ENCODE measurements around the gene CTCFL.

The CTCFL gene

DNA sequence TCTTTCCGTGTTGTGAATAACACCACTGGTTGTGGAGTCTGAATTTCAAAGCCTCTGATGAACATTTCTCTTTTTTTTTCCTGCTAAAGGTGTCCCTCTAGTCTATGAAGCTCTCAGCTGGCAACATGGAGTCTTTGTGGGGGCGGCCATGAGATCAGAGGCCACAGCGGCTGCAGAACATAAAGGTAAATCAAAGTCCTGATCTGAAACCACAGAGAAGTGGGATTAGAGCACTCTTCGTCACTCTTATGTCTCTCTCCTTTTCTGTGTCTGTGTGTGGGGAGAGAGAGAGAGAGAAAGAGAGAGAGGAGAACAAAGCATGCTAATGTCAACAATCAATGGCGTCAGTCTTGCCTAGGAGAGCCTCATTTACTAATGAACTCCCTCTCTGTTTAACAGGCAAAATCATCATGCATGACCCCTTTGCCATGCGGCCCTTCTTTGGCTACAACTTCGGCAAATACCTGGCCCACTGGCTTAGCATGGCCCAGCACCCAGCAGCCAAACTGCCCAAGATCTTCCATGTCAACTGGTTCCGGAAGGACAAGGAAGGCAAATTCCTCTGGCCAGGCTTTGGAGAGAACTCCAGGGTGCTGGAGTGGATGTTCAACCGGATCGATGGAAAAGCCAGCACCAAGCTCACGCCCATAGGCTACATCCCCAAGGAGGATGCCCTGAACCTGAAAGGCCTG, 40.2 kb upstream of the CTCFL start:
- Histone ChIP-seq H3K36me3 (replicated peaks in 1 of 2; ENCODE audit: control insufficient read depth in 2 of 2, insufficient read depth in 2 of 2, low read length in 2 of 2) (no peaks in the 10 kb centered on the region), H2BK120ac (ENCODE audit: low read depth, low read length) (no peak overlapping the region), H2AFZ (ENCODE audit: low read length) (no peak overlapping the region), H3K27me3 (ENCODE audit: control insufficient read depth in 3 of 3, insufficient read depth in 3 of 3, low read depth in 1 of 3, low read length in 3 of 3) (peaks cover 0 to 46% (median 0%) of the 10 kb centered on the region in 3 experiments), H4K8ac (ENCODE audit: low read depth, low read length) (no peak overlapping the region), H3K4me1 (ENCODE audit: control insufficient read depth in 2 of 2, insufficient read depth in 1 of 2, low read depth in 1 of 2, low read length in 2 of 2) (no peaks in the 10 kb centered on the region), H2AK5ac (ENCODE audit: low read depth, low read length) (no peak overlapping the region), H3K23ac (ENCODE audit: low read depth, low read length, poor library complexity) (no peak overlapping the region), H3K27ac (replicated peaks; ENCODE audit: low read length) (no peak overlapping the region), H3K4me2 (ENCODE audit: insufficient read depth, low read length, poor library complexity, severe bottlenecking) (no peak overlapping the region), H3K9ac (ENCODE audit: low read depth, low read length, poor library complexity) (no peak overlapping the region), H3K14ac (ENCODE audit: low read length) (no peak overlapping the region), H3K18ac (ENCODE audit: low read length) (no peak overlapping the region), H2BK12ac (ENCODE audit: low read length) (no peak overlapping the region), H3K79me1 (ENCODE audit: low read depth, low read length) (peaks cover 1% of the 10 kb centered on the region), H3K9me3 (replicated peaks in 1 of 2; ENCODE audit: control insufficient read depth in 2 of 2, insufficient read depth in 1 of 2, low read depth in 1 of 2, low read length in 2 of 2) (no peaks in the 10 kb centered on the region), H2BK15ac (ENCODE audit: low read length) (no peak overlapping the region), H3K4me3 (ENCODE audit: low read length in 2 of 2) (no peak overlapping the region), H3K4ac (ENCODE audit: low read length) (no peak overlapping the region), H2BK5ac (ENCODE audit: low read length) (no peak overlapping the region), H4K91ac (ENCODE audit: low read depth, low read length, poor library complexity) (no peak overlapping the region)
- WGBS, 2 donors (ENCODE audit: extremely low coverage in 2 of 2, insufficient read length in 2 of 2, insufficient replicate concordance in 1 of 2): no CpG with 5 or more reads among the region's 11 CpGs
- no peak for DNase-seq (ENCODE audit: low spot score)

DNA sequence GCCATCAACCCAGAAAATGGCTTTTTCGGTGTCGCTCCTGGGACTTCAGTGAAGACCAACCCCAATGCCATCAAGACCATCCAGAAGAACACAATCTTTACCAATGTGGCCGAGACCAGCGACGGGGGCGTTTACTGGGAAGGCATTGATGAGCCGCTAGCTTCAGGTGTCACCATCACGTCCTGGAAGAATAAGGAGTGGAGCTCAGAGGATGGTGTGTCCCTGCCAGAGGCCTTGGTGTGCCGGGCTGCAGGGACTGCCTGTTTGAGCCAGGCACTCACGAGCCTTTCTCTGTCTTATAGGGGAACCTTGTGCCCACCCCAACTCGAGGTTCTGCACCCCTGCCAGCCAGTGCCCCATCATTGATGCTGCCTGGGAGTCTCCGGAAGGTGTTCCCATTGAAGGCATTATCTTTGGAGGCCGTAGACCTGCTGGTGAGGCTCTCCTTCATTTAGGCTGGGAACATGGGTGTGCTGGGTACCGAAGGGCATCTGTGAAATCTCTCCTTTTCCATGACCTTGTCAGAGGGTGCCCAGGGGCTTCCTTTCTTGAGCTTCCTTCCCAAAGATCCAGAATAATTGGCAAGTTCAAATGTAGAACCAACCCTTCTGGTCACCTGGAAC, 39.4 kb upstream of the CTCFL start:
- H3K36me3 ChIP-seq (replicated peaks in 1 of 2; ENCODE audit: control insufficient read depth in 2 of 2, insufficient read depth in 2 of 2, low read length in 2 of 2): no peaks in the 10 kb centered on the region
- peaks cover 1% of the 10 kb centered on the region for H3K79me1 ChIP-seq (ENCODE audit: low read depth, low read length)
- H2BK5ac ChIP-seq (ENCODE audit: low read length): no peak overlapping the region
- H3K4me1 ChIP-seq (ENCODE audit: control insufficient read depth in 2 of 2, insufficient read depth in 1 of 2, low read depth in 1 of 2, low read length in 2 of 2): no peaks in the 10 kb centered on the region
- no peak overlapping the region for H4K8ac ChIP-seq (ENCODE audit: low read depth, low read length)
- peak overlapping the region; percentile 18 for H3K18ac ChIP-seq (ENCODE audit: low read length)
- WGBS, 2 donors (ENCODE audit: extremely low coverage in 2 of 2, insufficient read length in 2 of 2, insufficient replicate concordance in 1 of 2): no CpG with 5 or more reads among the region's 14 CpGs
- DNase-seq (ENCODE audit: low spot score): no peak
- H2BK120ac ChIP-seq (ENCODE audit: low read depth, low read length): no peak overlapping the region
- no peak overlapping the region for H3K4ac ChIP-seq (ENCODE audit: low read length)
- no peak overlapping the region for H2BK15ac ChIP-seq (ENCODE audit: low read length)
- no peak overlapping the region for H3K27ac ChIP-seq (replicated peaks; ENCODE audit: low read length)
- no peaks in the 10 kb centered on the region for H3K9me3 ChIP-seq (replicated peaks in 1 of 2; ENCODE audit: control insufficient read depth in 2 of 2, insufficient read depth in 1 of 2, low read depth in 1 of 2, low read length in 2 of 2)
- no peak overlapping the region for H3K4me3 ChIP-seq (ENCODE audit: low read length in 2 of 2)
- H2AFZ ChIP-seq (ENCODE audit: low read length): no peak overlapping the region
- no peak overlapping the region for H2AK5ac ChIP-seq (ENCODE audit: low read depth, low read length)
- no peak overlapping the region for H2BK12ac ChIP-seq (ENCODE audit: low read length)
- H3K14ac ChIP-seq (ENCODE audit: low read length): no peak overlapping the region
- peak overlapping the region; percentile 38 for H3K23ac ChIP-seq (ENCODE audit: low read depth, low read length, poor library complexity)
- H4K91ac ChIP-seq (ENCODE audit: low read depth, low read length, poor library complexity): no peak overlapping the region
- peaks cover 0 to 39% (median 0%) of the 10 kb centered on the region in 3 experiments for H3K27me3 ChIP-seq (ENCODE audit: control insufficient read depth in 3 of 3, insufficient read depth in 3 of 3, low read depth in 1 of 3, low read length in 3 of 3)
- H3K9ac ChIP-seq (ENCODE audit: low read depth, low read length, poor library complexity): no peak overlapping the region
- no peak overlapping the region for H3K4me2 ChIP-seq (ENCODE audit: insufficient read depth, low read length, poor library complexity, severe bottlenecking)

DNA sequence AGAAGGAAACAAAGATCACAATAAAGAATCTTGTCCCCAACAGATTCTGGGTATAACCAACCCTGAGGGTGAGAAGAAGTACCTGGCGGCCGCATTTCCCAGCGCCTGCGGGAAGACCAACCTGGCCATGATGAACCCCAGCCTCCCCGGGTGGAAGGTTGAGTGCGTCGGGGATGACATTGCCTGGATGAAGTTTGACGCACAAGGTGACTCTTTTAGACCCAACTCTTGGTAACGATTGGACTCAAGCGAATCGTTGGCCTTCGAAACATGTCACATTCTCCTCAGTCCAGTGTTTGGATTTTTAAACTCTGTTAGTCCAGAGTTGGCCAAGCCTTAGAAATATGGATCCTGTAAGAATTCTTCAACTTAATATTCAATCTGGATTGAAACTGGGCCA, 38.6 kb upstream of the CTCFL start:
- H3K79me1 ChIP-seq (ENCODE audit: low read depth, low read length): peaks cover 1% of the 10 kb centered on the region
- no peak overlapping the region for H3K14ac ChIP-seq (ENCODE audit: low read length)
- H4K91ac ChIP-seq (ENCODE audit: low read depth, low read length, poor library complexity): no peak overlapping the region
- peaks cover 0 to 42% (median 0%) of the 10 kb centered on the region in 3 experiments for H3K27me3 ChIP-seq (ENCODE audit: control insufficient read depth in 3 of 3, insufficient read depth in 3 of 3, low read depth in 1 of 3, low read length in 3 of 3)
- no peak overlapping the region for H2BK120ac ChIP-seq (ENCODE audit: low read depth, low read length)
- no peak overlapping the region for H3K18ac ChIP-seq (ENCODE audit: low read length)
- WGBS, 2 donors (ENCODE audit: extremely low coverage in 2 of 2, insufficient read length in 2 of 2, insufficient replicate concordance in 1 of 2): no CpG with 5 or more reads among the region's 12 CpGs
- no peak overlapping the region for H2AFZ ChIP-seq (ENCODE audit: low read length)
- no peak overlapping the region for H2AK5ac ChIP-seq (ENCODE audit: low read depth, low read length)
- no peaks in the 10 kb centered on the region for H3K36me3 ChIP-seq (replicated peaks in 1 of 2; ENCODE audit: control insufficient read depth in 2 of 2, insufficient read depth in 2 of 2, low read length in 2 of 2)
- no peak overlapping the region for H2BK15ac ChIP-seq (ENCODE audit: low read length)
- H4K8ac ChIP-seq (ENCODE audit: low read depth, low read length): no peak overlapping the region
- no peaks in the 10 kb centered on the region for H3K9me3 ChIP-seq (replicated peaks in 1 of 2; ENCODE audit: control insufficient read depth in 2 of 2, insufficient read depth in 1 of 2, low read depth in 1 of 2, low read length in 2 of 2)
- H3K9ac ChIP-seq (ENCODE audit: low read depth, low read length, poor library complexity): no peak overlapping the region
- no peak overlapping the region for H3K4me3 ChIP-seq (ENCODE audit: low read length in 2 of 2)
- DNase-seq (ENCODE audit: low spot score): no peak
- H3K4ac ChIP-seq (ENCODE audit: low read length): no peak overlapping the region
- H2BK12ac ChIP-seq (ENCODE audit: low read length): no peak overlapping the region
- H2BK5ac ChIP-seq (ENCODE audit: low read length): no peak overlapping the region
- no peaks in the 10 kb centered on the region for H3K4me1 ChIP-seq (ENCODE audit: control insufficient read depth in 2 of 2, insufficient read depth in 1 of 2, low read depth in 1 of 2, low read length in 2 of 2)
- H3K4me2 ChIP-seq (ENCODE audit: insufficient read depth, low read length, poor library complexity, severe bottlenecking): no peak overlapping the region
- no peak overlapping the region for H3K23ac ChIP-seq (ENCODE audit: low read depth, low read length, poor library complexity)
- no peak overlapping the region for H3K27ac ChIP-seq (replicated peaks; ENCODE audit: low read length)

DNA sequence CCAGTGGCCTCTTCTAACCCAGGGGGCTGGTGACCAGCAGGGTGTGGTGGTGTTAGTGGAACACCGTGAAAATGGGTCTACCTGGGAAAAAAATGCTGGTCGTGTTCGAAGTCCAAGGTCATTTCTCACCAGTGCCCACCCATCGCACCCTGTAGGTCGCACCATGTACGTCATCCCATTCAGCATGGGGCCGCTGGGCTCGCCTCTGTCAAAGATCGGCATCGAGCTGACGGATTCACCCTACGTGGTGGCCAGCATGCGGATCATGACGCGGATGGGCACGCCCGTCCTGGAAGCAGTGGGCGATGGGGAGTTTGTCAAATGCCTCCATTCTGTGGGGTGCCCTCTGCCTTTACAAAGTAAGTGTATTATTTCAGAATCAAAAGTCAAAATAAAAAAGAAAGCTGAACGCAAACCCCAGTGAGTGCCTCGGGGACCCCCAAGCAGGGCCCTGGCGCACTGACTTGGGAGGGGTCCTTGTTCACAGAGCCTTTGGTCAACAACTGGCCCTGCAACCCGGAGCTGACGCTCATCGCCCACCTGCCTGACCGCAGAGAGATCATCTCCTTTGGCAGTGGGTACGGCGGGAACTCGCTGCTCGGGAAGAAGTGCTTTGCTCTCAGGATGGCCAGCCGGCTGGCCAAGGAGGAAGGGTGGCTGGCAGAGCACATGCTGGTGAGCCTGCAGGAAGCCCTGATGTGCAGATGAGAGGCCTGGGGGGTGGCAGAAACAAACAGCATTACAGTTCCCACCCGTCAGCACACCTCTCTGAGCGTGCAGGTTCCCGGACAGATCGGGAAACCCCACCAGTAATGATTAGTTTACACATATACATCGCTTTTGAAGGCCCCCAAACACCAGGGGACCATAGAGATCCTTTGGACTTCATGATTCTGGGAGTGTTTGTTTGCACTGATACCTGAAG, 37.9 kb upstream of the CTCFL start:
- H2BK5ac ChIP-seq (ENCODE audit: low read length): no peak overlapping the region
- no peaks in the 10 kb centered on the region for H3K36me3 ChIP-seq (replicated peaks in 1 of 2; ENCODE audit: control insufficient read depth in 2 of 2, insufficient read depth in 2 of 2, low read length in 2 of 2)
- no peak overlapping the region for H3K23ac ChIP-seq (ENCODE audit: low read depth, low read length, poor library complexity)
- H3K79me1 ChIP-seq (ENCODE audit: low read depth, low read length): peaks cover 1% of the 10 kb centered on the region
- no peak overlapping the region for H4K8ac ChIP-seq (ENCODE audit: low read depth, low read length)
- H3K27ac ChIP-seq (replicated peaks; ENCODE audit: low read length): no peak overlapping the region
- H2AFZ ChIP-seq (ENCODE audit: low read length): no peak overlapping the region
- H3K9me3 ChIP-seq (replicated peaks in 1 of 2; ENCODE audit: control insufficient read depth in 2 of 2, insufficient read depth in 1 of 2, low read depth in 1 of 2, low read length in 2 of 2): no peaks in the 10 kb centered on the region
- WGBS, 2 donors (ENCODE audit: extremely low coverage in 2 of 2, insufficient read length in 2 of 2, insufficient replicate concordance in 1 of 2): no CpG with 5 or more reads among the region's 35 CpGs
- no peak overlapping the region for H2AK5ac ChIP-seq (ENCODE audit: low read depth, low read length)
- no peak overlapping the region for H3K4me3 ChIP-seq (ENCODE audit: low read length in 2 of 2)
- DNase-seq (ENCODE audit: low spot score): no peak
- no peak overlapping the region for H3K4me2 ChIP-seq (ENCODE audit: insufficient read depth, low read length, poor library complexity, severe bottlenecking)
- peaks cover 0 to 47% (median 0%) of the 10 kb centered on the region in 3 experiments for H3K27me3 ChIP-seq (ENCODE audit: control insufficient read depth in 3 of 3, insufficient read depth in 3 of 3, low read depth in 1 of 3, low read length in 3 of 3)
- H2BK15ac ChIP-seq (ENCODE audit: low read length): no peak overlapping the region
- H2BK12ac ChIP-seq (ENCODE audit: low read length): no peak overlapping the region
- no peak overlapping the region for H4K91ac ChIP-seq (ENCODE audit: low read depth, low read length, poor library complexity)
- no peak overlapping the region for H2BK120ac ChIP-seq (ENCODE audit: low read depth, low read length)
- no peaks in the 10 kb centered on the region for H3K4me1 ChIP-seq (ENCODE audit: control insufficient read depth in 2 of 2, insufficient read depth in 1 of 2, low read depth in 1 of 2, low read length in 2 of 2)
- no peak overlapping the region for H3K9ac ChIP-seq (ENCODE audit: low read depth, low read length, poor library complexity)
- H3K4ac ChIP-seq (ENCODE audit: low read length): no peak overlapping the region
- no peak overlapping the region for H3K14ac ChIP-seq (ENCODE audit: low read length)
- H3K18ac ChIP-seq (ENCODE audit: low read length): no peak overlapping the region
